ENCODE measurements around the gene SYP. TPM values are rescaled to one million over a fixed set of nuclear protein-coding genes. Genes with fewer than 3 reads are reported as not detected.
A peak's percentile ranks its signal among the peaks of the same experiment; 100 is the strongest.

Gene SYP
- total RNA-seq, 4 donors from 2014 or later = 4.5 to 12.0 (median 6.1) TPM

GRCh38 chrX:49178537-49178936 lies 21.5 kb downstream of the SYP start:
- TF ChIP-seq CTCF (IDR thresholded peaks at IDR 0.05) (no peak), EP300 (IDR thresholded peaks at IDR 0.05) (no peak), POLR2AphosphoS5 (IDR thresholded peaks at IDR 0.05) (no peak), POLR2A (IDR thresholded peaks at IDR 0.05; ENCODE audit: low read depth) (no peak)
- intact Hi-C loops (cut with DNase I) = no loop called here
- no peaks in the 10 kb centered on the region for H3K27me3 ChIP-seq
- WGBS = 93% methylated on average over 3 of the region's 3 CpGs
- no peak for DNase-seq (ENCODE audit: extremely low spot score)
- no peak overlapping the region for H3K27ac ChIP-seq (replicated peaks in 1 of 4)
- no peak overlapping the region for H3K4me3 ChIP-seq
- no peaks in the 10 kb centered on the region for H3K9me3 ChIP-seq
- H3K36me3 ChIP-seq = peaks cover 0 to 67% (median 39%) of the 10 kb centered on the region in 4 donors
- H3K4me1 ChIP-seq = peaks cover under 1 to 22% (median 16%) of the 10 kb centered on the region in 4 donors

- intact Hi-C loops (cut with DNase I) = no loop called here
- peaks cover 0 to 67% (median 36%) of the 10 kb centered on the region in 4 donors for H3K36me3 ChIP-seq
- 85% methylated on average over 15 of the region's 23 CpGs for WGBS
- no peak for DNase-seq (ENCODE audit: extremely low spot score)
- H3K9me3 ChIP-seq = no peaks in the 10 kb centered on the region
- H3K27ac ChIP-seq (replicated peaks in 1 of 4) = peak overlapping the region in 1 of 4 donors; percentile 45
- H3K27me3 ChIP-seq = no peaks in the 10 kb centered on the region
- TF ChIP-seq CTCF (IDR thresholded peaks at IDR 0.05) = no peak
- TF ChIP-seq EP300 (IDR thresholded peaks at IDR 0.05) = no peak
- no peak for TF ChIP-seq POLR2AphosphoS5 (IDR thresholded peaks at IDR 0.05)
- no peak for TF ChIP-seq POLR2A (IDR thresholded peaks at IDR 0.05; ENCODE audit: low read depth)
- H3K4me1 ChIP-seq = peaks cover 4 to 27% (median 21%) of the 10 kb centered on the region in 4 donors
- no peak overlapping the region for H3K4me3 ChIP-seq
These were observed 22.0 kb downstream of the SYP start for GRCh38 chrX:49177873-49178480.

GRCh38 chrX:49177338-49177833 lies 22.6 kb downstream of the SYP start:
- Histone ChIP-seq H3K4me1 (peaks cover 4 to 31% (median 24%) of the 10 kb centered on the region in 4 donors), H3K36me3 (peaks cover 0 to 61% (median 33%) of the 10 kb centered on the region in 4 donors), H3K27ac (replicated peaks in 1 of 4) (peak overlapping the region; percentile 10 to 51 (median 44)), H3K9me3 (no peaks in the 10 kb centered on the region), H3K4me3 (no peak overlapping the region), H3K27me3 (no peaks in the 10 kb centered on the region)
- no peak for DNase-seq (ENCODE audit: extremely low spot score)
- TF ChIP-seq POLR2A (IDR thresholded peaks at IDR 0.05; ENCODE audit: low read depth) (no peak), EP300 (IDR thresholded peaks at IDR 0.05) (no peak), POLR2AphosphoS5 (IDR thresholded peaks at IDR 0.05) (no peak), CTCF (IDR thresholded peaks at IDR 0.05) (peak in 2 of 3 experiments; percentile 13 to 14)
- intact Hi-C loops (cut with DNase I) = no loop called here
- WGBS = 76% methylated on average over 4 of the region's 4 CpGs

GRCh38 chrX:49176421-49177326 lies 23.3 kb downstream of the SYP start:
- Histone ChIP-seq H3K27me3 (no peaks in the 10 kb centered on the region), H3K36me3 (peaks cover 0 to 59% (median 28%) of the 10 kb centered on the region in 4 donors), H3K4me1 (peaks cover 4 to 31% (median 24%) of the 10 kb centered on the region in 4 donors), H3K4me3 (no peak overlapping the region), H3K27ac (replicated peaks in 1 of 4) (peak overlapping the region; percentile 10 to 51 (median 44)), H3K9me3 (no peaks in the 10 kb centered on the region)
- no peak for TF ChIP-seq POLR2A (IDR thresholded peaks at IDR 0.05; ENCODE audit: low read depth)
- TF ChIP-seq POLR2AphosphoS5 (IDR thresholded peaks at IDR 0.05) = no peak
- no peak for TF ChIP-seq EP300 (IDR thresholded peaks at IDR 0.05)
- TF ChIP-seq CTCF (IDR thresholded peaks at IDR 0.05) = no peak
- 70% methylated on average over 24 of the region's 27 CpGs for WGBS
- no peak for DNase-seq (ENCODE audit: extremely low spot score)
- intact Hi-C loops (cut with DNase I) = no loop called here
